Activated naive CD8-positive, alpha-beta T cell treated with anti-CD3 and anti-CD28 coated beads for 36 hours (primary cell): ENCODE results near the gene HK2. TPM values are rescaled to one million over a fixed set of nuclear protein-coding genes. Genes with fewer than 3 reads are reported as not detected.
A peak's percentile ranks its signal among the peaks of the same experiment; 100 is the strongest.

Experiments used
- DNase-seq: peaks from one replicate; pipeline ENCODE4 v3.0.0; 2021
- H3K27ac Mint-ChIP-seq: one replicate; pipeline ENCODE4 v1.8.0; 2022; ENCODE audit warnings: mild to moderate bottlenecking, moderate library complexity, mixed read lengths
- H3K27me3 Mint-ChIP-seq: one replicate; pipeline ENCODE4 v1.8.0; 2022; ENCODE audit warnings: mild to moderate bottlenecking, mixed read lengths
- H3K36me3 Mint-ChIP-seq: one replicate; pipeline ENCODE4 v1.8.0; 2021; ENCODE audit warnings: mild to moderate bottlenecking, mixed read lengths
- H3K4me1 Mint-ChIP-seq: one replicate; pipeline ENCODE4 v1.8.0; 2021; ENCODE audit warnings: mixed read lengths
- H3K4me3 Mint-ChIP-seq: one replicate; pipeline ENCODE4 v1.8.0; 2022; ENCODE audit warnings: mild to moderate bottlenecking, moderate library complexity, mixed read lengths
- H3K9me3 Mint-ChIP-seq: one replicate; pipeline ENCODE4 v1.8.0; 2022; ENCODE audit warnings: mixed read lengths
- total RNA-seq, 2 experiments: library from RNA; stranded (reverse); gene quantifications; one replicate each; pipeline ENCODE4 v1.2.3, GENCODE V29; 2021

HK2 gene
- total RNA-seq, 2 experiments from 2014 or later, result 101 to 102 TPM

- Mint-ChIP-seq H3K27ac (no peak overlapping the region), H3K36me3 (peaks cover 33% of the 10 kb centered on the region), H3K9me3 (no peaks in the 10 kb centered on the region), H3K4me3 (no peak overlapping the region), H3K27me3 (no peaks in the 10 kb centered on the region), H3K4me1 (peaks cover 8% of the 10 kb centered on the region)
- no peak for DNase-seq
These were observed 40.0 kb downstream of the HK2 start for GRCh38 chr2:74873678-74874640.

DNA sequence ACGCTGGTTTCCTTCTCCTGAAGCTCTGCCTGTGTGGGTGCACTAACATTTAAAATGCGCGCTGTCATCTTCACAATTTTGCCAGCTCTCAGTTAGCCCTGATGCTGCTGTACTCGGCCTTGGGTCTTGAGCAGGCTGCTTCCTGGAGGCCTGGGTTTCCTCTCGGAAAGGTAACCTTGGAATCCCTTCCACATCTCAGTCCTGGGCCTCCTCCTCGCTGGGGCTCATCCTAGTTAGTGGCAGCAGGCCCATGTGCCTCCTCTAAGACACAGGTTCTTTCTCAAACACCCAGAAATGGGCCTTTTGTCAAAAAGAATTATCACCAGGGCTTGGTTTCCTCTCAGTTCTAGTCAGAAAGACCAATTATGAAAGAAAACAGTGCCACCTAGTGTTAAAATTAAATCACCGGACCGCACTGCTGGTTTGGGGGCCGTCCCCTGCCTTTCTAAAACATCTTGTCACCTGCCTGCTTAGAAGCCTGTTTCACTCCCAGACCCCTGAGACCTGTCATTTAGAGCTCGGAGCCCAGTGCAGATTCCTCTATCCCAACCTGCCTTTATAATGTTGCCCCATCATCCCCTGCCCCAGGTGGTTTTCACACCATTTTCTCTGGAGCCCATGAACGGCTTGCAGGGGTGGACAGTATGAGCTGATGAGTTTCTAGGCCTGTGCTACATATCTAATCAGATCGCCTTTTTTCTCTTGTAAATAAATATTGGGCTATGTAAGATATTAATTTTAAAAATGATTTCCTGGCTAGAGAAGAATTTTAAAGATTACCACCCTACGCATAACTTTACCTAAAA lies 42.4 kb downstream of the HK2 start:
- Mint-ChIP-seq H3K4me1 (peaks cover 4% of the 10 kb centered on the region), H3K27me3 (no peaks in the 10 kb centered on the region), H3K27ac (peak overlapping the region; percentile 29), H3K4me3 (no peak overlapping the region), H3K9me3 (no peaks in the 10 kb centered on the region), H3K36me3 (peaks cover 46% of the 10 kb centered on the region)
- DNase-seq, result peak; percentile 25

DNA sequence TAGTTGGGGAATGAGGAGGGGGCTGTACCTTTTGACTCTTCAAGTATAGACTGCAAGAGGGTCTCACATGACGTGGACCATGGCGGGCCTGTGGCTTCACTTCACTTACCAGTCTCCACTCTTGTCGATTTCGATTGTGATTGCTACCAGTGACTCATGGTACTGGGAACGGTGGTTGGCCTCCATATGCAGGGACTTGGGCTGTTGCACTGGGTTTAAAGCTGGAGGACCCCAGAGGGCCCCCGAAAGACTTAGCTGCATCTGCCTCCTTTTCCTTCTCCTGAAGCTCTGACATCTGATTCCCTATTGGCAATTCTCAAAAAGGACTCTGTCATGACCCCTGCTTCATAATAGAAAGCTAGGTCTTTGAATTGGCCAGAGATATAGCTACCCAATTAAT lies 43.4 kb downstream of the HK2 start:
- Mint-ChIP-seq H3K27ac (no peak overlapping the region), H3K36me3 (peaks cover 44% of the 10 kb centered on the region), H3K9me3 (no peaks in the 10 kb centered on the region), H3K4me3 (no peak overlapping the region), H3K4me1 (peaks cover 4% of the 10 kb centered on the region), H3K27me3 (no peaks in the 10 kb centered on the region)
- DNase-seq, result no peak

DNA sequence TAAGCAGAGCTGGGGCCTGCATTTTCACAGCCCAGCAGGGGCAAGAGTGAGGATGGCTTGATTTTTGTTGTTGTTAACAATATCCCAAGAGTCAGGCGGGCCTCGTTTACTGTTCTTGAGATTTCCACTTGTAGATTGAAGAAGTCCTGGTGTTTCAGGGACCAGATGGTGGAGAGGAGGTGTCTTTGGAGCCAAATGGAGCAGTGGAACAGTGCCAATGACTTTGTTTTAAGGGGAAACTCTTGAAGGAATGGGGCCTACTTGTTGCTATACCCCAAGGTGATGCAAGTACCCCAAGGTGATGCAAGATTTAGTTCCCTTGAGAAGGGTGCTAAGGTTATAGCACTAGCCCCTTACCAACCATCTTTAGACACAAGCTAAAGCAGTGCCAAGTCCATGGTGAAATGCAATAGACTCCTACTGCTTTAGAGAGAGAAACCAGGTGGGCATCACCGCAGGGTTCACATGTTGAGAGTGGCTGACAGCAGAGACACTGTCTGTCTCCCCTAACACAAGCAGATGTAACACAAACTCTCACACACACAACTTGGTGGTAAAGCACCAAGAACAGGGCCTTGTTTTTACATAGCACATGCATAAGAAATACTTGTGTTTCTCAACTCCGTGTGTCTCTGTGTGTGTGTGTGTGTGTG lies 44.0 kb downstream of the HK2 start:
- H3K9me3 Mint-ChIP-seq, result no peaks in the 10 kb centered on the region
- peaks cover 45% of the 10 kb centered on the region for H3K36me3 Mint-ChIP-seq
- H3K27me3 Mint-ChIP-seq, result no peaks in the 10 kb centered on the region
- H3K4me3 Mint-ChIP-seq, result no peak overlapping the region
- H3K4me1 Mint-ChIP-seq, result peaks cover 4% of the 10 kb centered on the region
- DNase-seq, result no peak
- no peak overlapping the region for H3K27ac Mint-ChIP-seq

- H3K4me3 Mint-ChIP-seq, result no peak overlapping the region
These were observed 44.6 kb downstream of the HK2 start for GRCh38 chr2:74878551-74878950.

GRCh38 chr2:74880054-74880728 lies 46.3 kb downstream of the HK2 start:
- no peaks in the 10 kb centered on the region for H3K27me3 Mint-ChIP-seq
- H3K9me3 Mint-ChIP-seq, result no peaks in the 10 kb centered on the region
- H3K36me3 Mint-ChIP-seq, result peaks cover 44% of the 10 kb centered on the region
- no peak for DNase-seq
- no peak overlapping the region for H3K4me3 Mint-ChIP-seq
- H3K4me1 Mint-ChIP-seq, result peaks cover 4% of the 10 kb centered on the region
- no peak overlapping the region for H3K27ac Mint-ChIP-seq

More at GRCh38 chr2:74878551-74878950, 44.6 kb downstream of the HK2 start:
- H3K9me3 Mint-ChIP-seq, result no peaks in the 10 kb centered on the region
- H3K27ac Mint-ChIP-seq, result no peak overlapping the region
- H3K4me1 Mint-ChIP-seq, result peaks cover 4% of the 10 kb centered on the region
- H3K27me3 Mint-ChIP-seq, result no peaks in the 10 kb centered on the region
- no peak for DNase-seq
- H3K36me3 Mint-ChIP-seq, result peaks cover 46% of the 10 kb centered on the region

DNA sequence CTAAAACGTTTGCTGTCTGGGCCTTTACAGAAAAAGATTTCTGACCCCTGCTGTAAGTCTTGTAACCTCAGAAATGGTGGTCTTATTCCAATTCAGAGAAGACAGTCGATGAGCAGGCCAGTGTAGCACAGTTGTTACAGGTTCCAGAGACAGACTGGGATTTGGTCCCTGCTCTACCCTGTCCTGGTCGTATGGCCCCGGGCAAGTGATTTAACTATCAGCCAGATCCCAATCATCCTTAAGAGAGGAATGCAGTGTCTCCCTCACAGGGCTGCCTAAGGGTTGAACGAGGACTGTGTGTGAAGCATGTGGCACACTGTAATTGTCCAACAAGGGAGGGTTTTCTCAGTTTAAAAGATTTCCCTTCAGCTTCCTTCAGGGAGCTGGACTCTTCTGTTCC lies 47.2 kb downstream of the HK2 start:
- Mint-ChIP-seq H3K36me3 (peaks cover 44% of the 10 kb centered on the region), H3K27me3 (no peaks in the 10 kb centered on the region), H3K4me3 (no peak overlapping the region), H3K9me3 (no peaks in the 10 kb centered on the region), H3K27ac (no peak overlapping the region), H3K4me1 (peaks cover 2% of the 10 kb centered on the region)
- DNase-seq, result no peak

- Mint-ChIP-seq H3K36me3 (peaks cover 45% of the 10 kb centered on the region), H3K9me3 (no peaks in the 10 kb centered on the region), H3K27ac (no peak overlapping the region), H3K4me1 (no peaks in the 10 kb centered on the region), H3K4me3 (no peak overlapping the region), H3K27me3 (no peaks in the 10 kb centered on the region)
- no peak for DNase-seq
These were observed 47.8 kb downstream of the HK2 start for GRCh38 chr2:74881626-74882298.

GRCh38 chr2:74882299-74882687 lies 48.4 kb downstream of the HK2 start:
- Mint-ChIP-seq H3K27me3 (no peaks in the 10 kb centered on the region), H3K4me1 (no peaks in the 10 kb centered on the region), H3K27ac (no peak overlapping the region), H3K4me3 (no peak overlapping the region), H3K36me3 (peaks cover 42% of the 10 kb centered on the region), H3K9me3 (no peaks in the 10 kb centered on the region)
- no peak for DNase-seq

DNA sequence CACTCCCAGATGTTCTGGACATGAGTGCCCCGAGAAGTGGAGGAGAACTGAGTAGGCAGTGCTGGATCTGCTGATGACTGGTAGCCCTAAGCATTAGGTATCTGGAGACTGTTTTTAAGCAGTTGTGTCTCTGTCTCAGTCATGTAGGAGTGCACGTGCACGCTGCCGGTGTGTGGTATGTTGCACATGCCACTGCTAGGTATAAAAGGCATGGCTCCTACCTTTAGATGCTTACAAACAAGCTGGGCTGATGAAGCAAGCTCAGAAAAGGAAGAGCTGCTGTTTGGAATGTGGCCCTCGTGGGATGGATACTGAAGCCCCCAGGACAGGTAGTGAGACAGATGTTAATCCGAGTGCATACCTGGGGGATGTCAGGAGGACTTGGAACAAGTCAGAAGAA lies 49.1 kb downstream of the HK2 start:
- H3K27ac Mint-ChIP-seq, result no peak overlapping the region
- H3K4me3 Mint-ChIP-seq, result no peak overlapping the region
- no peaks in the 10 kb centered on the region for H3K4me1 Mint-ChIP-seq
- no peak for DNase-seq
- no peaks in the 10 kb centered on the region for H3K9me3 Mint-ChIP-seq
- H3K36me3 Mint-ChIP-seq, result peaks cover 46% of the 10 kb centered on the region
- no peaks in the 10 kb centered on the region for H3K27me3 Mint-ChIP-seq

DNA sequence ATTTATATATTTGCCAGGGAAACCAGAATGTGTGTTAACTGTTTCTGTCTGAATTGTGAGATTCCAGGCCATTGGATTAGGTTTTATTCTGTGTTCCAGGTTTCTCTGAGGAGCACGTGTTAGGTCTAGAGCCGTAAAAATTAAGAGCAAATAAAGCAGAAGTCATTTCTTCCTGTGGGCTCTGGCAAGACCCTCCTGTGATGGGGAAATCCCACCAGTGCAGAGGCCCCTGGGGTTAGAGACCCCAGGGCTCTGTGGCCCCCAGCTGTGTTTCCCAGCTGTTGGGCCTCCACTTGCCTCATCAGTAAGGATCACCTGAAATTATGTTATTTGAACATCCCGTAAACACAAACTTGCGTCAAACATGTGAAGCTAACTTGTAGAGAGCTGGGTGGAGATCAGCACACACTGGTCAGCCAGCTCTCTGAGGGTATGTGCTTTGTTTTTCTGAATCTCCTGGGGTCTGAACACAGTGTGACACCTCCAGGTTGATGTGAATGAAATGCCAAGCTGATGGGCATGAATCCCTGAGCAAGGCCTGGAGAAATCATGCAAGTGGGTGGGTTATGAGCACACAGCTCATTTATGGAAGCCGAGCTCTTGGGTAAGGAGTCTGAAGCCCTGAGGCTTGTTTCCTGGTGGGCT lies 50.3 kb downstream of the HK2 start:
- H3K27me3 Mint-ChIP-seq, result no peaks in the 10 kb centered on the region
- DNase-seq, result no peak
- no peak overlapping the region for H3K27ac Mint-ChIP-seq
- H3K4me3 Mint-ChIP-seq, result no peak overlapping the region
- no peaks in the 10 kb centered on the region for H3K4me1 Mint-ChIP-seq
- no peaks in the 10 kb centered on the region for H3K9me3 Mint-ChIP-seq
- peaks cover 42% of the 10 kb centered on the region for H3K36me3 Mint-ChIP-seq

- no peaks in the 10 kb centered on the region for H3K27me3 Mint-ChIP-seq
- no peaks in the 10 kb centered on the region for H3K4me1 Mint-ChIP-seq
These were observed 50.9 kb downstream of the HK2 start for GRCh38 chr2:74884866-74885265.

DNA sequence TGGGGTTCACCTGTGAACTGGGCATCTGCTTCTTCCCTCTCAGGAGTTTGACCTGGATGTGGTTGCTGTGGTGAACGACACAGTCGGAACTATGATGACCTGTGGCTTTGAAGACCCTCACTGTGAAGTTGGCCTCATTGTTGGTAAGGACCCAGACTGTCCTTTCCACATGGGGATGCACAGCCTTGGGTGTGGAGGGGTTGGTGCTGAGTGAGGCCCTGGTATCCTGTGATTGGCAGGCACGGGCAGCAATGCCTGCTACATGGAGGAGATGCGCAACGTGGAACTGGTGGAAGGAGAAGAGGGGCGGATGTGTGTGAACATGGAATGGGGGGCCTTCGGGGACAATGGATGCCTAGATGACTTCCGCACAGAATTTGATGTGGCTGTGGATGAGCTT lies 52.3 kb downstream of the HK2 start:
- peak overlapping the region; percentile 34 for H3K27ac Mint-ChIP-seq
- no peak overlapping the region for H3K4me3 Mint-ChIP-seq
- no peaks in the 10 kb centered on the region for H3K27me3 Mint-ChIP-seq
- H3K4me1 Mint-ChIP-seq, result no peaks in the 10 kb centered on the region
- peaks cover 46% of the 10 kb centered on the region for H3K36me3 Mint-ChIP-seq
- H3K9me3 Mint-ChIP-seq, result no peaks in the 10 kb centered on the region
- no peak for DNase-seq

More at GRCh38 chr2:74884866-74885265, 50.9 kb downstream of the HK2 start:
- Mint-ChIP-seq H3K36me3 (peaks cover 39% of the 10 kb centered on the region), H3K4me3 (no peak overlapping the region), H3K27ac (no peak overlapping the region), H3K9me3 (no peaks in the 10 kb centered on the region)
- DNase-seq, result no peak

GRCh38 chr2:74886811-74887210 lies 52.9 kb downstream of the HK2 start:
- no peaks in the 10 kb centered on the region for H3K9me3 Mint-ChIP-seq
- no peaks in the 10 kb centered on the region for H3K27me3 Mint-ChIP-seq
- H3K4me1 Mint-ChIP-seq, result no peaks in the 10 kb centered on the region
- no peak for DNase-seq
- H3K36me3 Mint-ChIP-seq, result peaks cover 50% of the 10 kb centered on the region
- H3K4me3 Mint-ChIP-seq, result no peak overlapping the region
- H3K27ac Mint-ChIP-seq, result no peak overlapping the region
